Measurements from ENCODE around the gene GUCY1A2. TPM values are rescaled to one million over a fixed set of nuclear protein-coding genes. Genes with fewer than 3 reads are reported as not detected.

GUCY1A2 gene
- total RNA-seq, 1 donor from 2014 or later, result 0.78 TPM

DNA sequence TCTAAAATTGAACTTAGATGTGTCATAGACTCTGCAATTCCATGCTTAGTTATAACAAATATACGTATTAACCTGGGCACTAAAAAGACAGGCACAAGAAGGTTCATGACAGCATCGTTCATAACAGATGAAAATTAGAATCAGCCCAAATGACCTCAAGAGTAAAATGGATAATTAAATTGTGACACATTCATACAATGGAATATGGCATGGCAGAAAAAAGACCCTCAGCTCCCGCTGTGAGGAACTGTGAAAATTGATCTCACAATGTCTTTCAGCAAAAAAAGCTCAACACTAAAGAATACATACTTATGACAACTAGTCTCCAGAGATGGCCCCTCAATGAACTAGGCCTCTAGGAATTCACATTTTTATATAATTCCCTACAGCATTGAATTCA is 386.0 kb downstream of the GUCY1A2 start:
- no peak overlapping the region for H3K27ac Mint-ChIP-seq (ENCODE audit: unreplicated experiment)
- peaks cover 4% of the 10 kb centered on the region for H3K9me3 Mint-ChIP-seq (ENCODE audit: unreplicated experiment)

DNA sequence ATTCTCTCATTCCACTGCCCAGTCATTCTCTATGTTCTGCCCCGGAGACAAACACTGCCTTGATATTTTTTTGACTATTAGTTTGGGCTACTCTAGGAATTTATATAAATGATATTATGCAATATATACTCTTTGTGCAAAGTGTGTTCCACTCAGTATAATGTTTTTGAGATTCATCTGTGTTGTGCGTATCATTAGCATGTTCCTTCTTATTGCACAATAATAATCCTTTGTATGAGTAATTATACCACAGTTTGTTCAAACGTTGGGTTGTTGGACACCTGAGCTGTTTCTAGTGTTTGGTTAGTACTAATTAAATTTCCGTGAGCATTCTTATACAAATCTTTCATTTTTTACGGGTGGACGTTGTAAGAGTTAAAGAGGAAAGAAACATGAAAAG is 390.6 kb downstream of the GUCY1A2 start:
- H3K27ac Mint-ChIP-seq (ENCODE audit: unreplicated experiment), result no peak overlapping the region
- no peaks in the 10 kb centered on the region for H3K27me3 Mint-ChIP-seq (ENCODE audit: unreplicated experiment)
- no peak overlapping the region for H3K4me3 Mint-ChIP-seq (ENCODE audit: unreplicated experiment)

More for the DNA sequence above, 386.0 kb downstream of the GUCY1A2 start:
- TF ChIP-seq, protein P1, sequence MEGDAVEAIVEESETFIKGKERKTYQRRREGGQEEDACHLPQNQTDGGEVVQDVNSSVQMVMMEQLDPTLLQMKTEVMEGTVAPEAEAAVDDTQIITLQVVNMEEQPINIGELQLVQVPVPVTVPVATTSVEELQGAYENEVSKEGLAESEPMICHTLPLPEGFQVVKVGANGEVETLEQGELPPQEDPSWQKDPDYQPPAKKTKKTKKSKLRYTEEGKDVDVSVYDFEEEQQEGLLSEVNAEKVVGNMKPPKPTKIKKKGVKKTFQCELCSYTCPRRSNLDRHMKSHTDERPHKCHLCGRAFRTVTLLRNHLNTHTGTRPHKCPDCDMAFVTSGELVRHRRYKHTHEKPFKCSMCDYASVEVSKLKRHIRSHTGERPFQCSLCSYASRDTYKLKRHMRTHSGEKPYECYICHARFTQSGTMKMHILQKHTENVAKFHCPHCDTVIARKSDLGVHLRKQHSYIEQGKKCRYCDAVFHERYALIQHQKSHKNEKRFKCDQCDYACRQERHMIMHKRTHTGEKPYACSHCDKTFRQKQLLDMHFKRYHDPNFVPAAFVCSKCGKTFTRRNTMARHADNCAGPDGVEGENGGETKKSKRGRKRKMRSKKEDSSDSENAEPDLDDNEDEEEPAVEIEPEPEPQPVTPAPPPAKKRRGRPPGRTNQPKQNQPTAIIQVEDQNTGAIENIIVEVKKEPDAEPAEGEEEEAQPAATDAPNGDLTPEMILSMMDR (IDR thresholded peaks at IDR 0.05), result no peak
- Mint-ChIP-seq H3K36me3 (ENCODE audit: unreplicated experiment) (no peaks in the 10 kb centered on the region), H3K27me3 (ENCODE audit: unreplicated experiment) (no peaks in the 10 kb centered on the region), H3K4me1 (ENCODE audit: unreplicated experiment) (peaks cover 6% of the 10 kb centered on the region), H3K4me3 (ENCODE audit: unreplicated experiment) (no peak overlapping the region)
- DNase-seq (ENCODE audit: extremely low spot score, unreplicated experiment), result no peak

DNA sequence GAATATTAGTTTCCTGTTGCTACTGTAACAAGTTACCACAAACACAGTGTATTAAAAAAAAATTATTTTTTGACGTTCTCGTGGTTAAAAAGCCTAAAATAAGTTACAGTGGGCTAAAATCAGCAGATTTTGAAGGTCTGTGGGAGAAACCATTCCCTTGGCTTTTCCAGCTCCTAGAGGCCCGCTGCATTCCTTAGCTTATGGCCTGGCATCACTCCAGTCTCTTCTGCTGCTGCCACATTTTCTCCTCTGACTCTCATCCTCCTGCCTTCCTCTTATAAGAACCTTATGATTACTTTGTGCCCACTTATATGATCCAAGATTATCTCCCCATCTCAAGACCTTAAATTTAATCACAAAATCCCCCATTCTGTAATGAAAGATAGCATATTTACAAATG is 392.7 kb downstream of the GUCY1A2 start:
- Mint-ChIP-seq H3K4me1 (ENCODE audit: unreplicated experiment) (no peaks in the 10 kb centered on the region), H3K4me3 (ENCODE audit: unreplicated experiment) (no peak overlapping the region), H3K27ac (ENCODE audit: unreplicated experiment) (no peak overlapping the region), H3K27me3 (ENCODE audit: unreplicated experiment) (no peaks in the 10 kb centered on the region), H3K9me3 (ENCODE audit: unreplicated experiment) (peaks cover 4% of the 10 kb centered on the region), H3K36me3 (ENCODE audit: unreplicated experiment) (no peaks in the 10 kb centered on the region)
- TF ChIP-seq, protein P1 (IDR thresholded peaks at IDR 0.05), result no peak
- DNase-seq (ENCODE audit: extremely low spot score, unreplicated experiment), result no peak

More for the DNA sequence above, 390.6 kb downstream of the GUCY1A2 start:
- peaks cover 4% of the 10 kb centered on the region for H3K9me3 Mint-ChIP-seq (ENCODE audit: unreplicated experiment)
- H3K36me3 Mint-ChIP-seq (ENCODE audit: unreplicated experiment), result no peaks in the 10 kb centered on the region
- TF ChIP-seq, protein P1 (IDR thresholded peaks at IDR 0.05), result no peak
- no peaks in the 10 kb centered on the region for H3K4me1 Mint-ChIP-seq (ENCODE audit: unreplicated experiment)
- DNase-seq (ENCODE audit: extremely low spot score, unreplicated experiment), result no peak

DNA sequence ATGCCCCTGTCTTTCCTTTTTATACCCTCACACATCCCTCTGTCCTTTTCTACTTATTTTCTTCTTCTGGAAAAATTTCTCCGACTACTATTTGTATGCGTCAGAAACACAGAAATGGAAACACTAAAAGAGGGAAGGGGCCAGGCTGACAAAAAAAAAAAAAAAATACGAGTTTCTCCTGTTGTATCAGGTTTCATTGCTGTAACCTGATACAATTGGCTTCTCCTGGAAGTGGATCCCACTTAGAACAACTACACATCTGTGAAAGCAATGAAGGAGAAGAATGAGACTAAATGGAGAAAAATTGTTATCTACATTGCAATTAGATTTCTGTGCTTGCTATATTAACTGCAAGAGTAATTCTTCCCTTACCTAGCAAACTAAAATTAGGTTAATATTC is 393.9 kb downstream of the GUCY1A2 start:
- TF ChIP-seq, protein P1 (IDR thresholded peaks at IDR 0.05), result no peak
- H3K4me1 Mint-ChIP-seq (ENCODE audit: unreplicated experiment), result peaks cover 8% of the 10 kb centered on the region
- H3K4me3 Mint-ChIP-seq (ENCODE audit: unreplicated experiment), result no peak overlapping the region
- H3K27ac Mint-ChIP-seq (ENCODE audit: unreplicated experiment), result no peak overlapping the region
- H3K27me3 Mint-ChIP-seq (ENCODE audit: unreplicated experiment), result no peaks in the 10 kb centered on the region
- no peaks in the 10 kb centered on the region for H3K36me3 Mint-ChIP-seq (ENCODE audit: unreplicated experiment)
- no peaks in the 10 kb centered on the region for H3K9me3 Mint-ChIP-seq (ENCODE audit: unreplicated experiment)
- no peak for DNase-seq (ENCODE audit: extremely low spot score, unreplicated experiment)

All from osteocyte (in vitro differentiated cells).